ENCODE results near the gene CDT1.

DNA sequence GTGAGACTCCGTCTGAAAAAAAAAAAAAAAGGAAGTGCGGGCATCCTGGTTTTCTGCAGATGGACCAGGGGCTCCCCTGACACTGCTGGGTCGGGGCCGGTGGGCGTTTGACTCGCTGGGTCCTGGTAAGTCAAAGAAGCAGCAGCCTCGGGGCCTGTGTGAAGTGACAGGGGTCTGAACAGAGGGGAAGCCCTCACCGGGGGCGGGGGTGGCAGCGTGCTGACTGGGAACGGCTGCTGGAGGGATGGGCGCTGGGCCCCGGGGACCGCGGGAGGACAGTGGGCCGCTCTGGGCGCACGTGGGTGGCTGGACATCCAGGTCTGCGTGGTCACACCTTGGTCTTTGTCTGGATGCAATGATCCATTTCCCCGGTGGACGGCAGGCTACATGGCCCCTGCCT lies 45.0 kb downstream of the CDT1 start:
- TF ChIP-seq ZNF274 (IDR thresholded peaks at IDR 0.05; ENCODE audit: low read depth, low read length) (no peak), SUZ12 (IDR thresholded peaks at IDR 0.05; ENCODE audit: extremely low read depth, insufficient read depth, insufficient read length) (no peak), YY1 (IDR thresholded peaks at IDR 0.05; ENCODE audit: insufficient read depth, insufficient read length) (no peak)

All from NT2/D1 (cell line).